Upper lobe of right lung (tissue), 1 donor: ENCODE results near the gene FHOD3. TPM values are rescaled to one million over a fixed set of nuclear protein-coding genes. Genes with fewer than 3 reads are reported as not detected.

Experiments used
- ATAC-seq: fragments of 200-7000 bp; cut with Tn5 transposase; one replicate; pipeline ENCODE4 v1.9.1; 2020; ENCODE audit warnings: mild to moderate bottlenecking, moderate library complexity
- DNase-seq: peaks from one replicate; pipeline ENCODE4 v3.0.0-alpha.2; 2020
- H3K27ac ChIP-seq: fragments of 200-600 bp; one replicate; pipeline ENCODE4 v1.8.0; 2022
- H3K27me3 ChIP-seq: fragments of 200-600 bp; one replicate; pipeline ENCODE4 v1.8.0; 2022; ENCODE audit warnings: mild to moderate bottlenecking
- H3K36me3 ChIP-seq: fragments of 200-600 bp; one replicate; pipeline ENCODE4 v1.8.0; 2022
- H3K4me1 ChIP-seq: fragments of 200-600 bp; one replicate; pipeline ENCODE4 v1.8.0; 2022
- H3K4me3 ChIP-seq: fragments of 200-600 bp; one replicate; pipeline ENCODE4 v1.8.0; 2022; ENCODE audit warnings: mild to moderate bottlenecking
- H3K9me3 ChIP-seq: fragments of 200-600 bp; one replicate; pipeline ENCODE4 v1.8.0; 2022
- CTCF ChIP-seq: fragments of 200-600 bp; IDR thresholded peaks from one replicate; pipeline ENCODE4 v1.8.0; 2022; ENCODE audit warnings: antibody characterized with exemption
- intact Hi-C: fragments of 100-400 bp; cut with DNase I; formaldehyde crosslinking; loops from one replicate; pipeline ENCODE4 v1.11.0; 2022
- total RNA-seq: library from RNA; stranded (reverse); fragmentation: NEBNext Ultra II Directional; extraction: Animal tissue kit (Norgen Biotek cat#: 25700); gene quantifications from one replicate; pipeline ENCODE4 v1.2.1, GENCODE V29; 2021
- donor health status: DM: no; HTN: yes; CAD: no; lungs with severe emphysema.

FHOD3 gene
- total RNA-seq, 1 donor from 2014 or later = 1.9 TPM

- no peak for DNase-seq
- H3K4me1 ChIP-seq = no peaks in the 10 kb centered on the region
- H3K4me3 ChIP-seq = no peak overlapping the region
- H3K27me3 ChIP-seq = no peaks in the 10 kb centered on the region
- no peaks in the 10 kb centered on the region for H3K36me3 ChIP-seq
- H3K9me3 ChIP-seq = no peaks in the 10 kb centered on the region
- ATAC-seq = no peak
- no peak overlapping the region for H3K27ac ChIP-seq
- TF ChIP-seq CTCF = no peak
- intact Hi-C loops = no loop called here
These were observed 281.6 kb downstream of the FHOD3 start for GRCh38 chr18:36578871-36579710.

GRCh38 chr18:36580266-36580665 lies 282.8 kb downstream of the FHOD3 start:
- intact Hi-C loops = no loop called here
- DNase-seq = no peak
- Histone ChIP-seq H3K36me3 (no peaks in the 10 kb centered on the region), H3K9me3 (no peaks in the 10 kb centered on the region), H3K27me3 (no peaks in the 10 kb centered on the region), H3K4me1 (no peaks in the 10 kb centered on the region), H3K27ac (no peak overlapping the region), H3K4me3 (no peak overlapping the region)
- no peak for TF ChIP-seq CTCF
- no peak for ATAC-seq

DNA sequence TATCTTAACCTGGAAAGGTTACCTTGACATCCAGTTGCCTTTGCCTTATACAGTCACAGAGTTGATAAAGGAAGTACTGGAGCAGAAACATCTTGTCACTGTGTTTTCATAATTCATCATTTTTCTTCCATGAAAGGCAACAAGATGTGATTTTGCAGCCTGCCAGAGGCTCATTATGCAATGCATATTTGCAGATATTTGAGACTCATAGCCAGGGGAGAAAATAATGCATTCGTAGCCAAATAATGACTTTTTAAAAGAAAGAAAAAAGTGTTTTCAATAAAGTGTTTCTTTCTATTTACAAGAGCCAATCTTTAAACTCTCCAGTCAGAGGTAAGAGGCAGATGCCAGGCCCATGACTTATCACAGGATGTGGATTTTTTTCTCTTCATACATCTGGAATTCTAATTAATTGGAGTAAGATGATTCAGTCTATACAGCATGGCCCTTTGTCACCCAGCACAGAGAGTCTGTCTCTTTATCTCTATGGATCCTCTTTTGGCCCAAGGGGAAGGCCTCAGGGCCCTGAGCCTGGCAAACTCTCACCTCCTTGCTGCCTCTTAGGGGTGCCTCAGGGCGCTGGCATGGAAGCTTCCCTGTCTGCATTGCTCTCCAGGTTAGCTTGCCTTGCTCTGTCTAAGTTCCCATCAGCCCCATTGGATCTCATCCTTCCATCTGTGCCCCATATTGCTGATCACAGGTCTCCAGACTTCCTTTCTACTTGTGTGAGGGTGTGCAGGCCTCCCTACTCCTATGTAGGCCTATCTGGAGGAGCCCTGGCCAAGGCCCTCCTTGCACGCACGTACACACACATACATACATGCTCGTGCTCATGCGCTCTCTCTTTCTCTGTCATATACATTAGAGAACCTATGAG lies 283.6 kb downstream of the FHOD3 start:
- ATAC-seq (no peak), DNase-seq (no peak)
- Histone ChIP-seq H3K27ac (no peak overlapping the region), H3K27me3 (no peaks in the 10 kb centered on the region), H3K4me3 (no peak overlapping the region), H3K4me1 (no peaks in the 10 kb centered on the region), H3K9me3 (no peaks in the 10 kb centered on the region), H3K36me3 (no peaks in the 10 kb centered on the region)
- intact Hi-C loops = no loop called here
- TF ChIP-seq CTCF = no peak

GRCh38 chr18:36582988-36583745 lies 285.7 kb downstream of the FHOD3 start:
- no peaks in the 10 kb centered on the region for H3K27me3 ChIP-seq
- H3K4me1 ChIP-seq = no peaks in the 10 kb centered on the region
- no peak overlapping the region for H3K4me3 ChIP-seq
- intact Hi-C loops = no loop called here
- DNase-seq (no peak), ATAC-seq (no peak)
- no peaks in the 10 kb centered on the region for H3K36me3 ChIP-seq
- no peaks in the 10 kb centered on the region for H3K9me3 ChIP-seq
- no peak for TF ChIP-seq CTCF
- no peak overlapping the region for H3K27ac ChIP-seq

DNA sequence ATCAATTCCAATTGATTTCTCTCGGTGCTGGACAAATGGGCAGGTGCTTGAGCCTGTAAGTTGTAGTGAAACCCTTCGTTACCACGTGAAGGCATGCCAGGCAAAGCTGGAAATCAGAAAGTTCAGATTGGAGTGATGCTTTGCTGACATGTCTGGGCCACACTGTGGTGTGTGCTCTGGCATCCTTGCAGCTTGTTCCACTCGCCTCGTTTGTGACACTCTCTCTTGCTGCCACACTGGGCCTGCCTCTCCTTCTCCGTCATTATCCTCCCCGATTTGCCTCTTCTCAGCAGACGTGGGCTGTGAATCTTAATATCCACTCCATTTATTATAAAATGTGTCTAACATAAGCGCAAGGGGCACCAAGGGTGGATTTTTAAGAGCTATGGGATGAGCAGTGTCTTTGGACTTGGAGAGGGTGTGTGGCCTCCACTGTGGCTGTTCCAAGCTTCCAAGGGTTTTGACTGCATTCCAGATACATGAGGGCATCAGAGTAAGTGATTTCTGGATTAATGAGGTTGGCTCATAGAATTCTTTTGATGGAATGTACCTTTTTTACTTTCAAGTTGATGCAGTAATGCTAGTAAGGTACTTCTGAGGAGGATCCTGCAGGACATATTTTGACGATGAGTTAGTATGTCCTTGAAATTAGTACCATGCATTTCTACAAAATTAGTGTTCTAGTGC lies 292.5 kb downstream of the FHOD3 start:
- Histone ChIP-seq H3K4me3 (no peak overlapping the region), H3K27ac (no peak overlapping the region), H3K4me1 (no peaks in the 10 kb centered on the region), H3K36me3 (no peaks in the 10 kb centered on the region), H3K27me3 (no peaks in the 10 kb centered on the region), H3K9me3 (no peaks in the 10 kb centered on the region)
- no peak for DNase-seq
- no peak for ATAC-seq
- no peak for TF ChIP-seq CTCF
- intact Hi-C loops = no loop called here
